NCI-H460 (cell line): ENCODE data around the gene ATP2A3. TPM values are rescaled to one million over a fixed set of nuclear protein-coding genes. Genes with fewer than 3 reads are reported as not detected.

Source experiments
- DNase-seq: peaks from one replicate; pipeline ENCODE4 v3.0.0-alpha.2; 2016; ENCODE audit warnings: low read depth; ENCODE audit errors: extremely low read depth
- total RNA-seq: library from RNA; depleted of rRNA; stranded (reverse); fragments of >200 nt; shearing (Covaris generic); gene quantifications from 2 replicates; pipeline ENCODE4 v1.2.3, GENCODE V29; 2014; rRNA removed

Gene ATP2A3
- total RNA-seq, 1 experiment from 2014 or later, result 3.5 TPM

DNA sequence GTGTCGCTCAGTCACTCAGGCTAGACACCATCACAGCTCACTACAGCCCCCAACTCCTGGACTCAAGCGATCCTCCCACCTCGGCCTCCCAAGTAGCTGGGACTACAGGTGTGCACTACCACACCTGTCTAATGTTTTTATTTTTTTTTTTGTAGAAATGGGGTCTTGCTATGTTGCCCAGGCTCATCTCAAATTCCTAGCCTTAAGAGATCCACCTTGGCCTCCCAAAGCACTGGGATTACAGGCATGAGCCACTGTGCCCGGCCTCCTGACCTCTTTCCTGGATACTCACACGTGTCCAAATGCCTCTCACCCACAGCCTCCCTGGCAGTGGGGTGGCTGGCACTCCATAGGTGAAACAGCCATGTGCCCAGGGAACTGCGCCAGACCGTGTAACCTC lies 88.9 kb downstream of the ATP2A3 start:
- DNase-seq, result no peak

Other genes with a start within 250 kb of the ATP2A3 start
- gene HASPIN, start 240.5 kb downstream of the ATP2A3 start, total RNA-seq, result 13.2 and 13.9 TPM in 2 replicates
- gene ITGAE, start 163.2 kb downstream of the ATP2A3 start, total RNA-seq, result 57.3 and 63.4 TPM in 2 replicates
- 22.9 and 34.0 TPM in 2 replicates for gene NCBP3, start 118.2 kb downstream of the ATP2A3 start, total RNA-seq
- gene CAMKK1, start 71.4 kb downstream of the ATP2A3 start, total RNA-seq, result 11.9 and 12.8 TPM in 2 replicates
- not detected in 2 replicates for gene P2RX1, start 48.0 kb downstream of the ATP2A3 start, total RNA-seq
- gene ZZEF1, start 178.6 kb upstream of the ATP2A3 start, total RNA-seq, result 16.9 and 18.0 TPM in 2 replicates
- 15.8 and 20.9 TPM in 2 replicates for gene CYB5D2, start 178.8 kb upstream of the ATP2A3 start, total RNA-seq